ENCODE measurements around the gene CELSR3. TPM values are rescaled to one million over a fixed set of nuclear protein-coding genes. Genes with fewer than 3 reads are reported as not detected.

The CELSR3 gene
- 1 to 10 TPM; 1.1 to 2.7 (median 2.3) TPM for total RNA-seq
- long read RNA-seq, donor 1, partial matches to known transcripts, result 1 of 2 reads
- long read RNA-seq, donor 1, other reads (novel, unspliced or antisense), result 1 of 2 reads
- long read RNA-seq, donor 2, result 0 reads

- intact Hi-C loops (cut with DNase I, micrococcal nuclease), result no loop called here
- peak; percentile 64 for ATAC-seq
Measured at GRCh38 chr3:48662753-48663488, at the start of gene CELSR3. Gene CELSR3 (minus strand): TSS chr3:48662886. CDS start chr3:48662634, 252 bp downstream.

GRCh38 chr3:48711727-48712126 is 49.0 kb upstream of the CELSR3 start:
- Histone ChIP-seq H3K9me3 (no peaks in the 10 kb centered on the region), H3K4me3 (no peak overlapping the region), H3K36me3 (ENCODE audit: low read depth) (no peaks in the 10 kb centered on the region), H3K4me1 (ENCODE audit: low read depth) (peaks cover 44% of the 10 kb centered on the region)
- ATAC-seq (no peak), DNase-seq (no peak)
- no peak for TF ChIP-seq CTCF (IDR thresholded peaks at IDR 0.05)
- intact Hi-C loops (cut with DNase I, micrococcal nuclease), result no loop called here

More at GRCh38 chr3:48662753-48663488, at the start of gene CELSR3:
- H3K4me1 ChIP-seq (ENCODE audit: low read depth), result peaks cover 14% of the 10 kb centered on the region
- H3K36me3 ChIP-seq (ENCODE audit: low read depth), result no peaks in the 10 kb centered on the region
- TF ChIP-seq CTCF (IDR thresholded peaks at IDR 0.05), result no peak
- H3K9me3 ChIP-seq, result no peaks in the 10 kb centered on the region
- DNase-seq, result peak; percentile 73 to 85 (median 79)
- peak within 1 kb of the TSS; percentile 4 for H3K4me3 ChIP-seq

GRCh38 chr3:48709051-48709461 is 46.4 kb upstream of the CELSR3 start:
- DNase-seq (no peak), ATAC-seq (no peak)
- intact Hi-C loops (cut with DNase I, micrococcal nuclease), result no loop called here
- TF ChIP-seq CTCF (IDR thresholded peaks at IDR 0.05), result no peak
- Histone ChIP-seq H3K4me3 (no peak overlapping the region), H3K36me3 (ENCODE audit: low read depth) (no peaks in the 10 kb centered on the region), H3K9me3 (no peaks in the 10 kb centered on the region), H3K4me1 (ENCODE audit: low read depth) (peaks cover 32% of the 10 kb centered on the region)

- intact Hi-C loops (cut with DNase I, micrococcal nuclease), result no loop called here
- ATAC-seq, result no peak
- H3K36me3 ChIP-seq (ENCODE audit: low read depth), result no peaks in the 10 kb centered on the region
- DNase-seq, result no peak
- TF ChIP-seq CTCF (IDR thresholded peaks at IDR 0.05), result no peak
- H3K4me3 ChIP-seq, result no peak overlapping the region
- H3K9me3 ChIP-seq, result no peaks in the 10 kb centered on the region
- peaks cover 32% of the 10 kb centered on the region for H3K4me1 ChIP-seq (ENCODE audit: low read depth)
Measured at GRCh38 chr3:48708481-48708889, 45.8 kb upstream of the CELSR3 start.

- ATAC-seq (no peak), DNase-seq (no peak)
- Histone ChIP-seq H3K9me3 (no peaks in the 10 kb centered on the region), H3K4me1 (ENCODE audit: low read depth) (peaks cover 25% of the 10 kb centered on the region), H3K36me3 (ENCODE audit: low read depth) (no peaks in the 10 kb centered on the region), H3K4me3 (no peak overlapping the region)
- intact Hi-C loops (cut with DNase I, micrococcal nuclease), result no loop called here
- no peak for TF ChIP-seq CTCF (IDR thresholded peaks at IDR 0.05)
Measured at GRCh38 chr3:48707157-48707556, 44.5 kb upstream of the CELSR3 start.

Measured in mucosa of descending colon (tissue), 3 donors.